Activated T-helper 17 cell treated with anti-CD3 and anti-CD28 coated beads, Interleukin-2, amount 50 U/mL, for 72 hours (primary cell): Measurements from ENCODE around the gene PTCD3. TPM values are rescaled to one million over a fixed set of nuclear protein-coding genes. Genes with fewer than 3 reads are reported as not detected.

ENCODE experiments used
- total RNA-seq, 2 donors: library from RNA; stranded (reverse); gene quantifications; one replicate each; pipeline ENCODE4 v1.2.3, GENCODE V29; 2022

The PTCD3 gene
- total RNA-seq, 2 donors from 2014 or later = 165 to 170 TPM

Other genes starting within 250 kb of the PTCD3 start
- gene ST3GAL5, start 217.2 kb upstream of the PTCD3 start, total RNA-seq = 10 to 100 TPM in 1 of 2 donors, 1 to 10 TPM in 1; 7.6 to 13.7 TPM
- gene POLR1A, start 349 bp upstream of the PTCD3 start, total RNA-seq = 10 to 100 TPM; 30.3 to 62.0 TPM
- gene IMMT, start 89.2 kb downstream of the PTCD3 start, total RNA-seq = 100 to 1,000 TPM; 138 to 163 TPM
- gene MRPL35, start 93.2 kb downstream of the PTCD3 start, total RNA-seq = 10 to 100 TPM; 39.4 to 59.5 TPM
- under 1 TPM; 0.11 to 0.26 TPM for gene REEP1, start 231.4 kb downstream of the PTCD3 start, total RNA-seq